NB4 (cell line): ENCODE measurements around the gene LDLRAD4.
A peak's percentile ranks its signal among the peaks of the same experiment; 100 is the strongest.

ENCODE experiments used
- DNase-seq: peaks from one replicate; pipeline ENCODE4 v3.0.0; 2010; ENCODE audit warnings: low read depth
- H3K4me3 ChIP-seq: one replicate; pipeline ENCODE4 v1.5.1; 2011; ENCODE audit warnings: mild to moderate bottlenecking, low read depth, low read length, moderate library complexity
- MYC ChIP-seq: IDR thresholded peaks from 2 replicates; pipeline ENCODE4 v1.6.1; 2011; ENCODE audit warnings: low read depth, low read length
- POLR2A ChIP-seq: IDR thresholded peaks from 2 replicates; pipeline ENCODE4 v1.6.1; 2011; ENCODE audit warnings: mild to moderate bottlenecking; ENCODE audit not compliant: insufficient read length; ENCODE audit errors: extremely low read depth
- TF ChIP-seq, protein P1 (sequence below): IDR thresholded peaks from one replicate; pipeline ENCODE4 v1.5.1; 2012; ENCODE audit warnings: low read depth, low read length
- TF ChIP-seq, protein P2 (sequence below): IDR thresholded peaks from 2 replicates; pipeline ENCODE4 v1.6.1; 2011; ENCODE audit warnings: low read depth, low read length

The LDLRAD4 gene

DNA sequence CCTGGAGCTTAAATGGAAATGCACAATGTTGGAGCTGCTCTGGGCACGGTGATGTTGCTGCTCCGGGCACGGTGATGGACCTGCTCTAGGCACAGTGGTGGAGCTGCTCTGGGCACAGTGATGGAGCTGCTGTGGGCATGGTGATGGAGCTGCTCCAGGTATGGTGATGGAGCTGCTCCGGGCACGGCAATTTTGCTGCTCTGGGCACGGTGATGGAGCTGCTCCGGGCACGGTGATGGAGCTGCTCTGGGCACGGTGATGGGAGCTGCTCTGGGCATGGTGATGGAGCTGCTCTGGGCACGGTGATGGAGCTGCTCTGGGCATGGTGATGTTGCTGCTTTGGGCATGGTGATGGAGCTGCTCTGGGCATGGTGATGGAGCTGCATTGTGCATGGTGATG, 79.7 kb downstream of the LDLRAD4 start:
- DNase-seq = no peak
- TF ChIP-seq, protein P1, sequence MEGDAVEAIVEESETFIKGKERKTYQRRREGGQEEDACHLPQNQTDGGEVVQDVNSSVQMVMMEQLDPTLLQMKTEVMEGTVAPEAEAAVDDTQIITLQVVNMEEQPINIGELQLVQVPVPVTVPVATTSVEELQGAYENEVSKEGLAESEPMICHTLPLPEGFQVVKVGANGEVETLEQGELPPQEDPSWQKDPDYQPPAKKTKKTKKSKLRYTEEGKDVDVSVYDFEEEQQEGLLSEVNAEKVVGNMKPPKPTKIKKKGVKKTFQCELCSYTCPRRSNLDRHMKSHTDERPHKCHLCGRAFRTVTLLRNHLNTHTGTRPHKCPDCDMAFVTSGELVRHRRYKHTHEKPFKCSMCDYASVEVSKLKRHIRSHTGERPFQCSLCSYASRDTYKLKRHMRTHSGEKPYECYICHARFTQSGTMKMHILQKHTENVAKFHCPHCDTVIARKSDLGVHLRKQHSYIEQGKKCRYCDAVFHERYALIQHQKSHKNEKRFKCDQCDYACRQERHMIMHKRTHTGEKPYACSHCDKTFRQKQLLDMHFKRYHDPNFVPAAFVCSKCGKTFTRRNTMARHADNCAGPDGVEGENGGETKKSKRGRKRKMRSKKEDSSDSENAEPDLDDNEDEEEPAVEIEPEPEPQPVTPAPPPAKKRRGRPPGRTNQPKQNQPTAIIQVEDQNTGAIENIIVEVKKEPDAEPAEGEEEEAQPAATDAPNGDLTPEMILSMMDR = no peak
- no peak for TF ChIP-seq MYC
- TF ChIP-seq, protein P2, sequence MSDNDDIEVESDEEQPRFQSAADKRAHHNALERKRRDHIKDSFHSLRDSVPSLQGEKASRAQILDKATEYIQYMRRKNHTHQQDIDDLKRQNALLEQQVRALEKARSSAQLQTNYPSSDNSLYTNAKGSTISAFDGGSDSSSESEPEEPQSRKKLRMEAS = no peak
- TF ChIP-seq POLR2A = no peak
- no peak overlapping the region for H3K4me3 ChIP-seq

DNA sequence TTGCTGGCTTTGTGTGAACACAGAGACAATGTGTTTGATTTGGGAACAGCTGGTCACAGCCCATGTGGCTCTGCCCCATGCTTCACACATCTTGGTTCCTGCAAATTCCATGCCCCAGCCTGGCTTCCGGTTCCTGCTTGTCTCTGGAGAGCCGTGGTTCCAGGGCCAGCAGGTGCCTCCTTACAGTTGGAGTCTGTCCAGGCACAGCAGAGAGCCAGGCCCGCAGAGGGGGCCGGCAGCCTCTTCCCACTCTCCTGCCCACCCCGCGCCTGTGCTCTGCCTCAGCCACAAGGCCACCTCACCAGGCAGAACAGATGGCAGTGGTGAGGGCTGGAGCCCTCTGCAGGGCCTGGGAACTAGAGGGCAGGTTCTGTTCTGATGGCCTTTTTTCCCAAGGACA, 81.5 kb downstream of the LDLRAD4 start:
- no peak for DNase-seq
- no peak for TF ChIP-seq POLR2A
- no peak for TF ChIP-seq MYC
- TF ChIP-seq, protein P2 = no peak
- TF ChIP-seq, protein P1 = no peak
- H3K4me3 ChIP-seq = no peak overlapping the region

- H3K4me3 ChIP-seq = no peak overlapping the region
- no peak for DNase-seq
- TF ChIP-seq, protein P1 = no peak
- no peak for TF ChIP-seq MYC
- TF ChIP-seq, protein P2 = no peak
- no peak for TF ChIP-seq POLR2A
Observed at GRCh38 chr18:13300796-13301195, 82.2 kb downstream of the LDLRAD4 start.

- no peak overlapping the region for H3K4me3 ChIP-seq
- DNase-seq = no peak
- TF ChIP-seq MYC = no peak
- TF ChIP-seq, protein P1 = no peak
- no peak for TF ChIP-seq POLR2A
- TF ChIP-seq, protein P2 = no peak
Observed at GRCh38 chr18:13302040-13302439, 83.5 kb downstream of the LDLRAD4 start.

DNA sequence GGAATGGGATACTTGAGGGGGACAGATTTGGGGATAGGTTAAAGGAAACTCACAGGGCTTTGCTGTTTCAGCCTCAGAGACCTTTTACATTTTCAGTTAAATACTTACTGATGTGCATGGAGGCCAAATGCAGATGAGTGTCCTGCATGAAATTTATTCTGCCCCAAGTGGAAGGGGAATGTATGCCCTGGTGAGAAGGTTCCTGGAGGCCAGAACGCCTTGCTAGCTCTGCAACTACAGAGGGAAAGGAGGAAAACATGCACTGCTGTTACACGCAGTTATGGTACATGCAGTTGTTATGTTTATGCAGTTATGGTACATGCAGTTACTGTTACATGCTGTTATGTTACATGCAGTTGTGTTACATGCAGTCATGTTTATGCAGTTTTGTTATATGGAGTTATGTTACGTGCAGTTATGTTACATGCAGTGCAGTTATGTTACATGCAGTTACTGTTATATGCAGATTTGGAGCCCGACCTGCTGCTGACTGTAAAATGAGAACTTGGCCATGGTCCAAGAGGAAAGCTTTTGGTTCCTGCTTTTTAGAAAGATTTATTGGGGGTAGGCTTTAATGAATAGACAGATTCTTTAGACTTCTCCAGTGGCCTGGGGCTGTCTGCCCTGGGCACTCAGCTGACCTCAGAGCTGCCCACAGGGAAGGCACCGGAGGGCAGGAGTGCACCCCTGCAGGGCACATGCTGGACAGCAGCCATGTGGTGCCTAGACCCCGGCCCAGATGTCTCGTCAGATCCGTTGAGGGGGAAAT, 84.1 kb downstream of the LDLRAD4 start:
- H3K4me3 ChIP-seq = no peak overlapping the region
- DNase-seq = peak; percentile 5
- TF ChIP-seq POLR2A = no peak
- TF ChIP-seq, protein P1 = no peak
- TF ChIP-seq, protein P2 = no peak
- TF ChIP-seq MYC = no peak
